ENCODE measurements around the gene SEC23B.

The SEC23B gene

GRCh38 chr20:18589941-18590674 is 82.4 kb downstream of the SEC23B start:
- DNase-seq = no peak

GRCh38 chr20:18596270-18596669 is 88.5 kb downstream of the SEC23B start:
- DNase-seq = no peak

GRCh38 chr20:18609741-18610140 is 102.0 kb downstream of the SEC23B start:
- DNase-seq = no peak
